Esophagus squamous epithelium (tissue), 4 donors: Measurements from ENCODE around the gene GSTM4.

Experiments
- POLR2A ChIP-seq, 4 donors: fragments of 450-650 bp; IDR thresholded peaks; one replicate each; pipeline ENCODE4 v1.6.1; 2017; ENCODE audit warnings: antibody characterized with exemption in 4 of 4, mild to moderate bottlenecking in 4 of 4, moderate library complexity in 3 of 4
- TF ChIP-seq, protein P1 (sequence below), 6 experiments: fragments of 450-650 bp in 4 of 6; fragments of 200-600 bp in 2 of 6; sonication (generic) in 2 of 6; IDR thresholded peaks; one replicate each; pipeline ENCODE4 v1.5.1; 2016 to 2019; ENCODE audit warnings: antibody characterized with exemption in 6 of 6, mild to moderate bottlenecking in 4 of 6, moderate library complexity in 4 of 6

DNA sequence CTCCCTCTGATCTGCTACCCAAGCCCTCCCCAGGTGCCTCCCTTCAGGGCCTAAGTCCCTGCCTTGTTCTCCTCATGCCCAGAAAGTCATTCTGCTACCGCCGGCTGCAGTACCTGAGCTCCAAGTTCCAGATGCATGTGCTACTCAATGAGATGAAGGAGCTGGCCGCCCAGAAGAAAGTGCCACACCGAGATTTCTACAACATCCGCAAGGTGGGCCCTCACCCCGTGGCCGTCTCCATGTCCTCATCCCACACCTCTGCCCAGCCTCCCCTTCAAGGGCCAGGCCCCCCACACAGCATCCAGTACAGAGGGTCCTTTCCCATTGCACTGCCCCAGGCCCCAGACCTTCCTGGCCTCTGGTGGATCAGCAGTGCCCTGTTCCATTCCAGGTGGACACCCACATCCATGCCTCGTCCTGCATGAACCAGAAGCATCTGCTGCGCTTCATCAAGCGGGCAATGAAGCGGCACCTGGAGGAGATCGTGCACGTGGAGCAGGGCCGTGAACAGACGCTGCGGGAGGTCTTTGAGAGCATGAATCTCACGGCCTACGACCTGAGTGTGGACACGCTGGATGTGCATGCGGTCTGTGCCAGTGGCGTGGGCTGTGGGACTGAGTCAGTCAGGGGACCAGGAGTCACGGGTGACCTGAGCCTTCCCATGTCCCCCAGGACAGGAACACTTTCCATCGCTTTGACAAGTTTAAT is 28.1 kb upstream of the GSTM4 start:
- TF ChIP-seq, protein P1, sequence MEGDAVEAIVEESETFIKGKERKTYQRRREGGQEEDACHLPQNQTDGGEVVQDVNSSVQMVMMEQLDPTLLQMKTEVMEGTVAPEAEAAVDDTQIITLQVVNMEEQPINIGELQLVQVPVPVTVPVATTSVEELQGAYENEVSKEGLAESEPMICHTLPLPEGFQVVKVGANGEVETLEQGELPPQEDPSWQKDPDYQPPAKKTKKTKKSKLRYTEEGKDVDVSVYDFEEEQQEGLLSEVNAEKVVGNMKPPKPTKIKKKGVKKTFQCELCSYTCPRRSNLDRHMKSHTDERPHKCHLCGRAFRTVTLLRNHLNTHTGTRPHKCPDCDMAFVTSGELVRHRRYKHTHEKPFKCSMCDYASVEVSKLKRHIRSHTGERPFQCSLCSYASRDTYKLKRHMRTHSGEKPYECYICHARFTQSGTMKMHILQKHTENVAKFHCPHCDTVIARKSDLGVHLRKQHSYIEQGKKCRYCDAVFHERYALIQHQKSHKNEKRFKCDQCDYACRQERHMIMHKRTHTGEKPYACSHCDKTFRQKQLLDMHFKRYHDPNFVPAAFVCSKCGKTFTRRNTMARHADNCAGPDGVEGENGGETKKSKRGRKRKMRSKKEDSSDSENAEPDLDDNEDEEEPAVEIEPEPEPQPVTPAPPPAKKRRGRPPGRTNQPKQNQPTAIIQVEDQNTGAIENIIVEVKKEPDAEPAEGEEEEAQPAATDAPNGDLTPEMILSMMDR (IDR thresholded peaks at IDR 0.05): no peak
- no peak for TF ChIP-seq POLR2A (IDR thresholded peaks at IDR 0.05)
